Measurements from ENCODE around the gene MGMT. TPM values are rescaled to one million over a fixed set of nuclear protein-coding genes. Genes with fewer than 3 reads are reported as not detected.
A peak's percentile ranks its signal among the peaks of the same experiment; 100 is the strongest.

MGMT gene
- polyA plus RNA-seq, 2 donors: 8.6 to 13.0 TPM

DNA sequence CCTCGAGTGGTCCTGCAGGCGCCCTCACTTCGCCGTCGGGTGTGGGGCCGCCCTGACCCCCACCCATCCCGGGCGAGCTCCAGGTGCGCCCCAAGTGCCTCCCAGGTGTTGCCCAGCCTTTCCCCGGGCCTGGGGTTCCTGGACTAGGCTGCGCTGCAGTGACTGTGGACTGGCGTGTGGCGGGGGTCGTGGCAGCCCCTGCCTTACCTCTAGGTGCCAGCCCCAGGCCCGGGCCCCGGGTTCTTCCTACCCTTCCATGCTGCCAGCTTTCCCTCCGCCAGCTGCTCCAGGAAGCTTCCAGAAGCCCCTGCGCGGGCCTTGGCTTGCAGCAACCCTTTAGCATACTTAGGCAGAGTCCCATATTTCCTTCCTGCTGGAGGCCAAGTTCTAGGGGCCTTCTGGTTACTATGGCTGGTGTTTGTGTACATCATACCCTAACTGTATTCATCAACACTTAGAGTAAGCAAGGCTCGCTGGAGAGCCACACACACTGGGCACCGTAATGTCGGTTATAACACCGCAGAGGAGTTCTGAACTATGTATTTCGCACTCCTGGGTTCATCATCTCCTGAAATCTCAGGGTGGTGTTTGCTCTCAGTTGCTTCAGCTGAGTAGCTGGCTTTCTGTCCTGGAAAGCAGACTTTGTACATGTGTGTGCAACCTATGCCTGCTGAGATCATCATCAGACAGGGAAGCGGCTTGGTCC lies 471 bp downstream of the MGMT start:
- Histone ChIP-seq H3K9me3 (ENCODE audit: control insufficient read depth in 2 of 2, insufficient read depth in 1 of 2, low read depth in 1 of 2, low read length in 1 of 2) (no peaks in the 10 kb centered on the region), H3K27ac (ENCODE audit: low read depth in 2 of 2, low read length in 1 of 2) (peak overlapping the region; percentile 59 to 64), H3K27me3 (ENCODE audit: control insufficient read depth in 1 of 2, insufficient read depth in 2 of 2, low read length in 2 of 2) (no peaks in the 10 kb centered on the region), H3K4me3 (ENCODE audit: low read depth in 1 of 2, low read length in 2 of 2) (peak overlapping the region; percentile 55 to 67), H3K4me1 (ENCODE audit: control insufficient read depth in 2 of 2, insufficient read depth in 2 of 2, low read length in 1 of 2) (peaks cover 0 to 10% of the 10 kb centered on the region in 2 donors), H3K36me3 (ENCODE audit: control insufficient read depth in 2 of 2, insufficient read depth in 2 of 2, low read length in 1 of 2) (no peaks in the 10 kb centered on the region)
- 29 to 31% methylated on average over 22 to 25 of the region's 25 CpGs for WGBS, 2 donors

DNA sequence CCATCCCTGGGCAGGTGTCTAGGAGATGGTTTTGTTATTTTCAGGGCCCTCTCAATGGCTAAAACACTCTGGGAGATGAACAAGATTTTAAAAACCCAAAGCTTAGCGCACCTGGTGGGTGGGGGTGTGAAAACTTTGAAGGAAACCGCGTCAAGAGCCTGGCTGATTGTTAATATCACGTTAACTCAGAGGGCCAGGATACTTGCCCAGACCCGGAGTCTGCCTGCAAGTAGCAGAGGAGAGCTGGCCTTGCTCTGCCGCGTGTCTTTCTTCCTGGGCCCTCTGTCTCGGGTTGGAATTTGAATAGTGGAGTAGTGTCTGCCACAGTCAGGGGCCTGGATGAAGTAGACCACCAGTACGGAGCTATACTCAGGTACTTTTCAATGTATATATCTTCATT lies 1.1 kb downstream of the MGMT start:
- H3K4me3 ChIP-seq (ENCODE audit: low read depth in 1 of 2, low read length in 2 of 2): no peak overlapping the region
- no peaks in the 10 kb centered on the region for H3K27me3 ChIP-seq (ENCODE audit: control insufficient read depth in 1 of 2, insufficient read depth in 2 of 2, low read length in 2 of 2)
- 96 to 97% methylated on average over 9 of the region's 9 CpGs for WGBS, 2 donors
- H3K36me3 ChIP-seq (ENCODE audit: control insufficient read depth in 2 of 2, insufficient read depth in 2 of 2, low read length in 1 of 2): no peaks in the 10 kb centered on the region
- peaks cover 0 to 10% of the 10 kb centered on the region in 2 donors for H3K4me1 ChIP-seq (ENCODE audit: control insufficient read depth in 2 of 2, insufficient read depth in 2 of 2, low read length in 1 of 2)
- H3K9me3 ChIP-seq (ENCODE audit: control insufficient read depth in 2 of 2, insufficient read depth in 1 of 2, low read depth in 1 of 2, low read length in 1 of 2): no peaks in the 10 kb centered on the region
- no peak overlapping the region for H3K27ac ChIP-seq (ENCODE audit: low read depth in 2 of 2, low read length in 1 of 2)

DNA sequence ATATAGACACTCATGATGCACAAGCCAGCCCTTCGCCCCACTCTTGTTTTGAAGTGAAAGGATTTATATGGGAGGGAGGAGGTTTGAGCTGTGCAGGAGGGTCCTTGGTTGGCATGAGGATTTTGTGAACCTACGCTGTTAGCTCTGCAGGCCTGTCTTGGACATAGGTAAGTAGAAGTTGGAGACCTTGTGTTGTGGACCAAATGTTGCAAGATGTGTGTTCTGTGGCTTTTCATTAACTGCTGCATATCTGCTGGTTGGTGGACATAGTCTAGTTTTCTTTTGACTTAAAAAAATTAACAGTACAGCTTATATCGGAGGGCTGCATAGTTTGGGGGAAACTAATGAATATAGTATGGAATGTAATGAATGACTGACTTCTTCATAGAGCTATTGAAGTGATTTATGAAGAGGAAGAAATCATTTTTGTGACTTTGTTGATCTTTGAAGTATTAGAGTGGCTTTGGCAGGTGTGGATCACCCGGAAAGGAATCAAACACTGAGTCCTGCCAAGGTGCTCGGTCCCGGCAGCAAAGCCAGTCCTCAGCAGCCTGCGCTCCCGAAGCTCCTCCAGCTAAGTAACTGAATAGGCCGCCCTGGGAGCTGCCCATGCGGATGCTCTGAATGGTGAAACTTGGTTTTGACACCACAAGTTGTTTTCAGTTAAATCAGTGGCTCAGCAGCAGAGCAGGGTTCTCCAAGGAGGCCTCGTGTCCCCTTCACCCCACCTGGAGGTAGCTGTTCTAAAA lies 3.2 kb downstream of the MGMT start:
- Histone ChIP-seq H3K27ac (ENCODE audit: low read depth in 2 of 2, low read length in 1 of 2) (no peak overlapping the region), H3K27me3 (ENCODE audit: control insufficient read depth in 1 of 2, insufficient read depth in 2 of 2, low read length in 2 of 2) (no peaks in the 10 kb centered on the region), H3K36me3 (ENCODE audit: control insufficient read depth in 2 of 2, insufficient read depth in 2 of 2, low read length in 1 of 2) (no peaks in the 10 kb centered on the region), H3K9me3 (ENCODE audit: control insufficient read depth in 2 of 2, insufficient read depth in 1 of 2, low read depth in 1 of 2, low read length in 1 of 2) (peaks cover 0 to 3% of the 10 kb centered on the region in 2 donors), H3K4me3 (ENCODE audit: low read depth in 1 of 2, low read length in 2 of 2) (no peak overlapping the region), H3K4me1 (ENCODE audit: control insufficient read depth in 2 of 2, insufficient read depth in 2 of 2, low read length in 1 of 2) (peaks cover 0 to 10% of the 10 kb centered on the region in 2 donors)
- 67 to 76% methylated on average over 11 of the region's 11 CpGs for WGBS, 2 donors

DNA sequence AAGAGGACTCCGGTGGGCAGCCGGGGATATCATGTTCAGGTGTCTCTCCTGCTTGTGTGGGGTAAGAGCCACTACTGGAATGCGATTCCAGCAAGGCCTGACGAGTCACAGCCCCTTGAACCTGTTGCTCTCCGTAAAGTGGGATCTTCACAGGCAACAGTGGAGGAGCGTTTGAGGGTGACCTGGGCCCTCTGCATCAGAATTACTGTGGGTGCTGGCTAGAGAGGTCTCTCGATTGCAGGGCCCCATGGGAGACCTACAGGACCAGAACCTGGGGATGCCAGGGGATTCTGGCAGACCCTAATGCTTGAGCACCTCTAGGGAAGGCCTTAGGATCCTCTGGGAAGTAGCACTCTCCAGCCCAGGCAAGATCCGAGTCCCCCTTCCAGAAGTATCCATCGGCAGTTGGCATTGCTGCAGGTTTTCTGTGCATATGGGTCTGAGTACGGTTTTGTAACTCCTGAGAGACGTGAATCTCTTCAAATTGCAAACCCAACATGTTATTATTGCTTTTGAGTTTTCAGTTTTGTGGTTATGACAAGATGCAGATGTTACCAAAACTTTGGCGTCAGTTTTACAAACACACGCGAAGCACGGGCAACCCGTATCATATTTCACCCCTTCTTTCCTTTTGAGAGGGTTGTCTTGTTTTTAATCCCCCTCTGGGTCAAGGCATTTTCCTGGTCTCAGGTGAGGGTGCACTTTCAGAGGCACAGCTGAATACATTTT lies 4.6 kb downstream of the MGMT start:
- Histone ChIP-seq H3K27me3 (ENCODE audit: control insufficient read depth in 1 of 2, insufficient read depth in 2 of 2, low read length in 2 of 2) (no peaks in the 10 kb centered on the region), H3K9me3 (ENCODE audit: control insufficient read depth in 2 of 2, insufficient read depth in 1 of 2, low read depth in 1 of 2, low read length in 1 of 2) (peaks cover 3% of the 10 kb centered on the region in 2 donors), H3K4me1 (ENCODE audit: control insufficient read depth in 2 of 2, insufficient read depth in 2 of 2, low read length in 1 of 2) (peaks cover 0 to 7% of the 10 kb centered on the region in 2 donors), H3K27ac (ENCODE audit: low read depth in 2 of 2, low read length in 1 of 2) (no peak overlapping the region), H3K36me3 (ENCODE audit: control insufficient read depth in 2 of 2, insufficient read depth in 2 of 2, low read length in 1 of 2) (no peaks in the 10 kb centered on the region), H3K4me3 (ENCODE audit: low read depth in 1 of 2, low read length in 2 of 2) (no peak overlapping the region)
- 90 to 91% methylated on average over 16 of the region's 16 CpGs for WGBS, 2 donors

DNA sequence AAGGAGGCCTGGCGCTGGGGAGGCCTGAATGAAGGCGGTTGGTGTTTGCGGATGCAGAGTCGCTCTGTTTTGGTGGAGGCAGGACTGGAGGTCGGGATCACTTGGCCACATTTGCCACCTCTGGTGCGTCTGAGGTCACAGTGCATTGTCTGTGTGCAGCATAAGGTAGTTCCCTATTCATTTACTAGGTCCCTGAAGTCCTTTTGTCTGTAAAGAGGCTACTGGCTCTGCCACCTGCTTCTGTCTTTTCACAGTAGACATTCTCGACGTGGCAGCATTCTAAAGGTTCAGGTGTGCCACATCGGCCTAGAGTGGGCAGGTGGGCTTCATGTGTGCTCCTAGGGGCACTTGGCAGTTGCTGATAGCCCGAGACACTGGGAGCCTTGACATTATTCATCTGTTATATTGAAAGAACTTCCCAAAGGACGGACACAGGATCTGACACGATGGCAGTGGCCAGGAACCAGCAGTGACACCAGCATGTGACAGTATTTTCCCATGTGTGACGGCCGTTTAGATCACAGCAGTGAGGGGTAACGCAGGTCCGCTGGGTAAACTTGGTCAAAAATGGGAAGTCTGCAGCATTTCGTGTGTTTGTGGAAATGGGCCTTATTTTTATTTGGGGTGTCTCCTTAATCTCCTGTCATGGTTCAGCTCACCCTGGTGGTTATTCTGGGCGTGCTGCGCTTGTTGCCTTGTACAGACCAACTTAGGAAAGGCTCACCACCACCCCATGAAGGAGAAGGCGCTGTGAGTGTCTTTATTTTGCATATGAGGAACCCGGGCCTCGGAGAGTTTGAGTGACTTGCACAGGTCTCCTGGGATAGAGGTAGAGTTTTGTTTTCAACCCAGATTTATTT lies 5.9 kb downstream of the MGMT start:
- H3K4me3 ChIP-seq (ENCODE audit: low read depth in 1 of 2, low read length in 2 of 2): no peak overlapping the region
- H3K27me3 ChIP-seq (ENCODE audit: control insufficient read depth in 1 of 2, insufficient read depth in 2 of 2, low read length in 2 of 2): no peaks in the 10 kb centered on the region
- 94% methylated on average over 22 of the region's 22 CpGs for WGBS, 2 donors
- no peaks in the 10 kb centered on the region for H3K36me3 ChIP-seq (ENCODE audit: control insufficient read depth in 2 of 2, insufficient read depth in 2 of 2, low read length in 1 of 2)
- no peaks in the 10 kb centered on the region for H3K4me1 ChIP-seq (ENCODE audit: control insufficient read depth in 2 of 2, insufficient read depth in 2 of 2, low read length in 1 of 2)
- H3K9me3 ChIP-seq (ENCODE audit: control insufficient read depth in 2 of 2, insufficient read depth in 1 of 2, low read depth in 1 of 2, low read length in 1 of 2): peaks cover 3 to 4% of the 10 kb centered on the region in 2 donors
- no peak overlapping the region for H3K27ac ChIP-seq (ENCODE audit: low read depth in 2 of 2, low read length in 1 of 2)

DNA sequence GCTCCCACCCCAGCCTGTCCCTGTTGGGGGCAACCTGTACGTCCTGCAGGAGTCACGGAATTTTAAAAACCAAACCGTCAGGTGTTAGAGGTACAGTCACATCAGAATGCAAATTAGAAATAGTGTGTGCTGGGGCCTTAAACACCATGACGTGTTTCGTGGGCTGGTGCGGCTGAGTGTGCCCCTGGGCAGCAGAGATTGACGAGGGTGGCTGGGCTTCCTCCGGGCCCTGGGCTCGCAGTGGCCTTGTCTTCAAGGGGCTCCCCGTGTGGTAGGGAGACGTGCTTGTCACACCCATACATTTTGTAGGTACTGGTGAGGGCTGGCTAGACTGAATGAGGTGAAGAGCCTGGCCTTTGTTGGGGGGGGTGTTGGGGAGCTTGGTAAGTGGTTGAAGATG lies 7.6 kb downstream of the MGMT start:
- WGBS, 2 donors: 93 to 96% methylated on average over 11 of the region's 11 CpGs
- no peaks in the 10 kb centered on the region for H3K27me3 ChIP-seq (ENCODE audit: control insufficient read depth in 1 of 2, insufficient read depth in 2 of 2, low read length in 2 of 2)
- H3K27ac ChIP-seq (ENCODE audit: low read depth in 2 of 2, low read length in 1 of 2): no peak overlapping the region
- peaks cover 3 to 4% of the 10 kb centered on the region in 2 donors for H3K9me3 ChIP-seq (ENCODE audit: control insufficient read depth in 2 of 2, insufficient read depth in 1 of 2, low read depth in 1 of 2, low read length in 1 of 2)
- no peak overlapping the region for H3K4me3 ChIP-seq (ENCODE audit: low read depth in 1 of 2, low read length in 2 of 2)
- H3K36me3 ChIP-seq (ENCODE audit: control insufficient read depth in 2 of 2, insufficient read depth in 2 of 2, low read length in 1 of 2): no peaks in the 10 kb centered on the region
- H3K4me1 ChIP-seq (ENCODE audit: control insufficient read depth in 2 of 2, insufficient read depth in 2 of 2, low read length in 1 of 2): no peaks in the 10 kb centered on the region

DNA sequence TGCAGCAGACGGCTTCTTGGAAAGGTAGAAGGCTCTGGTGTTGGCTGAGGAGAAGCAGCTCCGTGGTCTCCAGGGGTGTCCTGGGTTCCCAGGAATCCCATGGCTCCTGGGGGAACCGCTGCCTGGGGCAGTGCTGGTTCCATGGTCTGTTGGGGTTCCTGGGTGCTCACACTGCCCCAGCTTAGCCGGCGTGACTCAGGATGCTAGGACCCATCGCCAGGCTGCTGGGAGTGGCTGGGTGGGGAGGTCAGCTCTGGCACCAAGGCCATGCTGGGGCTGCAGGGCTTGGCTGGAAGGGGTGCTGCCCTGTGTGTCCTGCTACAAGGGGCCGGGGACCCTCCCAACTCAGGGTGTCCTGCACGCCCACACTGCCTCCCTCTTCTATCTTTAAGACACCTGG lies 9.4 kb downstream of the MGMT start:
- Histone ChIP-seq H3K9me3 (ENCODE audit: control insufficient read depth in 2 of 2, insufficient read depth in 1 of 2, low read depth in 1 of 2, low read length in 1 of 2) (peaks cover 3 to 8% of the 10 kb centered on the region in 2 donors), H3K4me3 (ENCODE audit: low read depth in 1 of 2, low read length in 2 of 2) (no peak overlapping the region), H3K4me1 (ENCODE audit: control insufficient read depth in 2 of 2, insufficient read depth in 2 of 2, low read length in 1 of 2) (no peaks in the 10 kb centered on the region), H3K27ac (ENCODE audit: low read depth in 2 of 2, low read length in 1 of 2) (no peak overlapping the region), H3K27me3 (ENCODE audit: control insufficient read depth in 1 of 2, insufficient read depth in 2 of 2, low read length in 2 of 2) (no peaks in the 10 kb centered on the region), H3K36me3 (ENCODE audit: control insufficient read depth in 2 of 2, insufficient read depth in 2 of 2, low read length in 1 of 2) (no peaks in the 10 kb centered on the region)
- 95% methylated on average over 8 of the region's 8 CpGs for WGBS, 2 donors

DNA sequence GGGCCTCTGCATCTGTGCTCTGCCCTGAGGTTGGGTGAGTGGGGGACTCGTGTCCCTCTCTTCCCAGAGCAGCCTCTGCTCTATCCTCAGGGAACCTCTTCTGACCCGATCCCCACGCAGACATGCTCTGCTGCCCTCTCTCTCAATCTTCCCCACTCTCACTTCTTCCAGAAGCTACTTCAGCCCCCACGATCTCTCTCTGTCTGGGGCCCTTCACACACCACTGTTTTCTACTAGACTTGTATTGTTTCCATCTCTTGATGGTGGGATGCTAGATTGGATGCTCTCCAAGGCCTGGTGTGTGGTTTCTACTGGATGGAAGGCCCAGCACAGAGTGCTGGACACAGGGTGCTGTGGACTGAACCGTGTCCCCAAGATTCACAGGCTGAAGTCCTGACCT lies 10.0 kb downstream of the MGMT start:
- Histone ChIP-seq H3K36me3 (ENCODE audit: control insufficient read depth in 2 of 2, insufficient read depth in 2 of 2, low read length in 1 of 2) (no peaks in the 10 kb centered on the region), H3K27me3 (ENCODE audit: control insufficient read depth in 1 of 2, insufficient read depth in 2 of 2, low read length in 2 of 2) (no peaks in the 10 kb centered on the region), H3K4me1 (ENCODE audit: control insufficient read depth in 2 of 2, insufficient read depth in 2 of 2, low read length in 1 of 2) (no peaks in the 10 kb centered on the region), H3K9me3 (ENCODE audit: control insufficient read depth in 2 of 2, insufficient read depth in 1 of 2, low read depth in 1 of 2, low read length in 1 of 2) (peaks cover 3 to 8% of the 10 kb centered on the region in 2 donors), H3K27ac (ENCODE audit: low read depth in 2 of 2, low read length in 1 of 2) (no peak overlapping the region), H3K4me3 (ENCODE audit: low read depth in 1 of 2, low read length in 2 of 2) (no peak overlapping the region)
- WGBS, 2 donors: 93 to 94% methylated on average over 5 of the region's 5 CpGs

DNA sequence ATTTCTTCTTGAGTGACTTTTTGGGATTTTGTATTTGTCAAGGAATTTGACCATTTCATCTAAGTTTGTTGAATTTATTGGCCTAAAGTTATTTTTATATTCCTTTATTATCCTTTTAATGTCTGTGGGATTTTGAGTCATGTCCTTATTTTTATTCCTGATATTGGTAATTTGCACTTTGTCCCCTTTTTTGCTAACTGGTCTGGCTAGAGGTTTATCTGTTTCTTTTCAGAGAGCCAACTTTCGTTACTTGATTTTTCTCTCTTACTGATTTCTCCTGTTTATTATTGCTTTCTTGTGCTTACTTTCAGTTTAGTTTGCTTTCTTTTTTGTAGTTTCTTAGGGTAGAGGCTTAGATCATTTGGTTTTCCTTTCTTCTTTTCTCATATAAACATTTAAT lies 14.6 kb downstream of the MGMT start:
- Histone ChIP-seq H3K4me1 (ENCODE audit: control insufficient read depth in 2 of 2, insufficient read depth in 2 of 2, low read length in 1 of 2) (no peaks in the 10 kb centered on the region), H3K36me3 (ENCODE audit: control insufficient read depth in 2 of 2, insufficient read depth in 2 of 2, low read length in 1 of 2) (no peaks in the 10 kb centered on the region), H3K4me3 (ENCODE audit: low read depth in 1 of 2, low read length in 2 of 2) (no peak overlapping the region), H3K9me3 (ENCODE audit: control insufficient read depth in 2 of 2, insufficient read depth in 1 of 2, low read depth in 1 of 2, low read length in 1 of 2) (peaks cover 0 to 7% of the 10 kb centered on the region in 2 donors), H3K27me3 (ENCODE audit: control insufficient read depth in 1 of 2, insufficient read depth in 2 of 2, low read length in 2 of 2) (no peaks in the 10 kb centered on the region), H3K27ac (ENCODE audit: low read depth in 2 of 2, low read length in 1 of 2) (no peak overlapping the region)
- 94 to 97% methylated on average over 1 of the region's 1 CpG for WGBS, 2 donors

All from esophagus (tissue), 2 donors.